NCI-H2029 treated with DMSO at 0.1 percent for 48 hours (cell line): ENCODE results near the gene ALKBH8.
"Not testable (repeated sequence)": the region's sequence is repeated elsewhere in the genome, so short reads cannot be mapped to it uniquely, and the experiment has no call there.

Experiments
- DNase-seq: peaks from one replicate; lab custom pipeline; 2025; lab: John Stamatoyannopoulos, UW

Gene ALKBH8

GRCh38 chr11:107565219-107565937 lies at the start of gene ALKBH8:
Gene ALKBH8, minus strand, starts transcription at chr11:107565735. Its CDS starts 4,842 bp downstream, at chr11:107560893.
- DNase-seq = peak; percentile 75

- DNase-seq = no peak
Measured at GRCh38 chr11:107612445-107612844, 46.9 kb upstream of the ALKBH8 start.

- no peak for DNase-seq
Measured at GRCh38 chr11:107609400-107610218, 44.1 kb upstream of the ALKBH8 start.

- DNase-seq = no peak
Measured at GRCh38 chr11:107608809-107609208, 43.3 kb upstream of the ALKBH8 start.

- no peak for DNase-seq
Measured at GRCh38 chr11:107606141-107606540, 40.6 kb upstream of the ALKBH8 start.

GRCh38 chr11:107605061-107606006 lies 39.8 kb upstream of the ALKBH8 start:
- no peak for DNase-seq

GRCh38 chr11:107598225-107599139 lies 32.9 kb upstream of the ALKBH8 start:
- DNase-seq = no peak

GRCh38 chr11:107594736-107595135 lies 29.2 kb upstream of the ALKBH8 start:
- no peak for DNase-seq

GRCh38 chr11:107593951-107594350 lies 28.4 kb upstream of the ALKBH8 start:
- DNase-seq = no peak

- DNase-seq = no peak
Measured at GRCh38 chr11:107592813-107593212, 27.3 kb upstream of the ALKBH8 start.

GRCh38 chr11:107592231-107592590 lies 26.7 kb upstream of the ALKBH8 start:
- no peak for DNase-seq

GRCh38 chr11:107591378-107592230 lies 26.1 kb upstream of the ALKBH8 start:
- DNase-seq = no peak

- no peak for DNase-seq
Measured at GRCh38 chr11:107590460-107591377, 25.2 kb upstream of the ALKBH8 start, which contains the start of gene ELMOD1. Gene ELMOD1, plus strand, starts transcription at chr11:107591147. Its CDS starts 27,043 bp downstream, at chr11:107618190.

- no peak for DNase-seq
Measured at GRCh38 chr11:107587306-107587979, 21.9 kb upstream of the ALKBH8 start.

- no peak for DNase-seq
Measured at GRCh38 chr11:107583629-107584195, 18.2 kb upstream of the ALKBH8 start.

GRCh38 chr11:107581147-107581546 lies 15.6 kb upstream of the ALKBH8 start:
- DNase-seq = no peak

- not testable (repeated sequence) for DNase-seq
Measured at GRCh38 chr11:107579169-107579568, 13.6 kb upstream of the ALKBH8 start.

- DNase-seq = no peak
Measured at GRCh38 chr11:107577346-107577711, 11.8 kb upstream of the ALKBH8 start.
